DND-41 (cell line): ENCODE measurements around the gene EXOC4.

ENCODE experiments used
- ATAC-seq: fragments of 200-7000 bp; cut with Tn5 transposase; 3 replicates; pipeline ENCODE4 v1.9.1; 2021; ENCODE audit warnings: low read depth; ENCODE audit not compliant: insufficient read depth
- DNase-seq: peaks from one replicate; pipeline ENCODE4 v3.0.0-alpha.2; 2020
- H2AFZ ChIP-seq: 2 replicates; pipeline ENCODE4 v1.6.0; 2012; ENCODE audit warnings: low read depth, low read length
- H3K27ac ChIP-seq: 2 replicates; pipeline ENCODE4 v1.5.1; 2012; ENCODE audit warnings: low read length, inconsistent platforms
- H3K27me3 ChIP-seq: fragments of 200-600 bp; sonication (generic); 2 replicates; pipeline ENCODE4 v1.6.0; 2012; ENCODE audit warnings: low read length, mild to moderate bottlenecking, inconsistent platforms; ENCODE audit not compliant: insufficient read depth, poor library complexity
- H3K36me3 ChIP-seq: 2 replicates; pipeline ENCODE4 v1.5.1; 2012; ENCODE audit warnings: low read length, inconsistent platforms; ENCODE audit not compliant: insufficient read depth
- H3K4me1 ChIP-seq: 2 replicates; pipeline ENCODE4 v1.5.1; 2012; ENCODE audit warnings: mild to moderate bottlenecking, low read length; ENCODE audit not compliant: insufficient read depth
- H3K4me2 ChIP-seq: 2 replicates; pipeline ENCODE4 v1.6.0; 2012; ENCODE audit warnings: mild to moderate bottlenecking, moderate library complexity, low read length, inconsistent platforms; ENCODE audit not compliant: insufficient read depth
- H3K4me3 ChIP-seq, 2 experiments: fragments of 200-600 bp in 1 of 2; shearing (Covaris generic) in 1 of 2; 2 replicates each; pipeline ENCODE4 v1.5.1; 2012 to 2016; ENCODE audit warnings: inconsistent platforms in 2 of 2, low read length in 2 of 2, mild to moderate bottlenecking in 2 of 2, low read depth in 1 of 2, moderate library complexity in 1 of 2
- H3K79me2 ChIP-seq: 2 replicates; pipeline ENCODE4 v1.6.0; 2012; ENCODE audit warnings: low read length, inconsistent platforms; ENCODE audit not compliant: insufficient read depth
- H3K9ac ChIP-seq: 2 replicates; pipeline ENCODE4 v1.6.0; 2012; ENCODE audit warnings: low read depth, mild to moderate bottlenecking, inconsistent platforms, low read length, moderate library complexity
- H3K9me3 ChIP-seq: 2 replicates; pipeline ENCODE4 v1.5.1; 2012; ENCODE audit warnings: low read length, moderate library complexity, mild to moderate bottlenecking, inconsistent platforms; ENCODE audit not compliant: insufficient read depth, severe bottlenecking
- H4K20me1 ChIP-seq: 2 replicates; pipeline ENCODE4 v1.6.0; 2012; ENCODE audit warnings: low read length; ENCODE audit not compliant: insufficient read depth
- EZH2 ChIP-seq: IDR thresholded peaks from 3 replicates; pipeline ENCODE4 v1.6.1; 2012; ENCODE audit warnings: borderline replicate concordance, low read depth, mild to moderate bottlenecking, moderate library complexity, low read length, inconsistent platforms; ENCODE audit not compliant: severe bottlenecking
- TF ChIP-seq, protein P1 (sequence below): IDR thresholded peaks from 2 replicates; pipeline ENCODE4 v1.5.1; 2012; ENCODE audit warnings: borderline replicate concordance, low read length, moderate library complexity, mild to moderate bottlenecking; ENCODE audit not compliant: poor library complexity, severe bottlenecking; ENCODE audit errors: extremely low read depth

The EXOC4 gene

DNA sequence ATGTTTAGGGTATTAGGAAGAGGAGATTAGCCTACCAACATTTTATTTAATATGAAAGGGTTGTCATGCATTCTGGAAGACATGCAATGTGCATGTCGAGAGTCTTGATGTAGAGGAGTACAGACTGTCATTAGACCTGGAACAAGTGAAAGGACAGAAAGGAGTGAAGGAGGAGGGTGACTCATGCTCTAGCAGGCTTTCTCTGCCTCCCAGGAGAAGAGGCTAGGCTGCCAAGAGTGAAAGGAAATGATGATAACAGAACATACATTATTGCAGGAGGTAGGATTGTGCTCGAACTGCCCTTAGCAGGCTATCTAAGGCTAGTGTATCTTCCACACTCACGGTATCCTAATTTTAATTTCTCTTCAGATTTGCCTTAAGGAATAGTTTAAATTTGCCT, 228.8 kb downstream of the EXOC4 start:
- Histone ChIP-seq H3K27ac (peak overlapping the region; percentile 98), H3K4me2 (peak overlapping the region; percentile 68), H3K9me3 (no peaks in the 10 kb centered on the region), H3K79me2 (peaks cover 46% of the 10 kb centered on the region), H3K36me3 (peaks cover 25% of the 10 kb centered on the region), H3K9ac (peak overlapping the region; percentile 70), H3K27me3 (no peaks in the 10 kb centered on the region), H3K4me1 (peaks cover 83% of the 10 kb centered on the region), H3K4me3 (peak overlapping the region in 1 of 2 experiments; percentile 55; a peak in 2 of 4 replicates), H2AFZ (no peak overlapping the region), H4K20me1 (no peaks in the 10 kb centered on the region)
- no peak for TF ChIP-seq EZH2
- TF ChIP-seq, protein P1, sequence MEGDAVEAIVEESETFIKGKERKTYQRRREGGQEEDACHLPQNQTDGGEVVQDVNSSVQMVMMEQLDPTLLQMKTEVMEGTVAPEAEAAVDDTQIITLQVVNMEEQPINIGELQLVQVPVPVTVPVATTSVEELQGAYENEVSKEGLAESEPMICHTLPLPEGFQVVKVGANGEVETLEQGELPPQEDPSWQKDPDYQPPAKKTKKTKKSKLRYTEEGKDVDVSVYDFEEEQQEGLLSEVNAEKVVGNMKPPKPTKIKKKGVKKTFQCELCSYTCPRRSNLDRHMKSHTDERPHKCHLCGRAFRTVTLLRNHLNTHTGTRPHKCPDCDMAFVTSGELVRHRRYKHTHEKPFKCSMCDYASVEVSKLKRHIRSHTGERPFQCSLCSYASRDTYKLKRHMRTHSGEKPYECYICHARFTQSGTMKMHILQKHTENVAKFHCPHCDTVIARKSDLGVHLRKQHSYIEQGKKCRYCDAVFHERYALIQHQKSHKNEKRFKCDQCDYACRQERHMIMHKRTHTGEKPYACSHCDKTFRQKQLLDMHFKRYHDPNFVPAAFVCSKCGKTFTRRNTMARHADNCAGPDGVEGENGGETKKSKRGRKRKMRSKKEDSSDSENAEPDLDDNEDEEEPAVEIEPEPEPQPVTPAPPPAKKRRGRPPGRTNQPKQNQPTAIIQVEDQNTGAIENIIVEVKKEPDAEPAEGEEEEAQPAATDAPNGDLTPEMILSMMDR, result no peak
- DNase-seq (peak; percentile 68), ATAC-seq (peak; percentile 59)

DNA sequence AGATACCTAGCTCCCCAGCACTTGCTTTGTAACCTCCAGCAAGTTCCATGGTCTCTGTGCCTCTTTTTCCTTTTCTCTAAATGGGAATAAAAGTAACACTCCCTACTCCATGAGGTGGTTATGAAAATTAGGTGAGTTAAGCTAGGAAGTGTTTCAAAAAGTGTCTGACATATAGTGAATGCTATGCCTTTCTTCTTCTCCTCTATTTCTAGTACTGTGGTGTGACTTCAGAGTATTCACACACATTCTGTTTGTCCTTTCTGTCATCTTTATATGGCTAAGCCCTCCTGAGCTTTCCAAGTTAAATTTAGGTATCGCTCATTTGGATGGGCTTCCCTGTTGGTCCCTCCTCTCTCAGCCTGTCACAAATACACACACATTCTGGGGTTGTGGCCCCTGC, 229.7 kb downstream of the EXOC4 start:
- Histone ChIP-seq H3K9ac (peak overlapping the region; percentile 70), H3K4me1 (peaks cover 74% of the 10 kb centered on the region), H2AFZ (0 out of 2 replicates have a peak overlapping the region, but pooled peaks have one; percentile 3), H3K27ac (peak overlapping the region; percentile 98), H4K20me1 (no peaks in the 10 kb centered on the region), H3K36me3 (peaks cover 20% of the 10 kb centered on the region), H3K27me3 (no peaks in the 10 kb centered on the region), H3K4me3 (peak overlapping the region; percentile 26 to 55; a peak in 3 of 4 replicates), H3K4me2 (peak overlapping the region; percentile 68), H3K79me2 (peaks cover 46% of the 10 kb centered on the region), H3K9me3 (no peaks in the 10 kb centered on the region)
- TF ChIP-seq, protein P1, result no peak
- no peak for TF ChIP-seq EZH2
- ATAC-seq (peak; percentile 3), DNase-seq (peak; percentile 43)

DNA sequence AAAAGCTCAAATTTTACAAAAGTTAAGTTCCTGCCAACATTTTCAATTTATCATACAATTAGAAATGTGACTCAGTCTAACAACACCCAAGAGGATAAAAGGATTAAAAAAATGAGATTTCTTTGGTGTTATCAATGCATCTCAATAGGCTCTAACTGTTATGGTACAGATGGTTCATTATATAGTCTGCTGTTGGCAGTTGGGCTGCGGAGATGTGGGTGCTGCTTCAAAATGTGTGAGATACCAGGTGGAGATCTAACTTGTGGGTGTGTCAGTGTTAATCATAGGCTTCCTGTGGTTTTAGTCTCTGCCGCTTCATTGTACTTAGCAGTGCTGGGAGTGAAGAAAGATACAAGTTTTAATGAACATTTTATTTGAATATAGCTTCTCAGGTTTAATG, 231.2 kb downstream of the EXOC4 start:
- peak overlapping the region; percentile 98 for H3K27ac ChIP-seq
- TF ChIP-seq EZH2, result no peak
- TF ChIP-seq, protein P1, result no peak
- DNase-seq (peak; percentile 89), ATAC-seq (peak; percentile 87)
- peaks cover 59% of the 10 kb centered on the region for H3K4me1 ChIP-seq
- no peaks in the 10 kb centered on the region for H3K27me3 ChIP-seq
- peak overlapping the region; percentile 70 for H3K9ac ChIP-seq
- no peak overlapping the region for H2AFZ ChIP-seq
- no peaks in the 10 kb centered on the region for H3K9me3 ChIP-seq
- peak overlapping the region; percentile 26 to 55; a peak in 3 of 4 replicates for H3K4me3 ChIP-seq
- H3K79me2 ChIP-seq, result peaks cover 43% of the 10 kb centered on the region
- H3K4me2 ChIP-seq, result peak overlapping the region; percentile 68
- H3K36me3 ChIP-seq, result peaks cover 14% of the 10 kb centered on the region
- no peaks in the 10 kb centered on the region for H4K20me1 ChIP-seq
